Myocyte (in vitro differentiated cells): ENCODE measurements around the gene PRR36. TPM values are rescaled to one million over a fixed set of nuclear protein-coding genes. Genes with fewer than 3 reads are reported as not detected.
"Not testable (repeated sequence)": the region's sequence is repeated elsewhere in the genome, so short reads cannot be mapped to it uniquely, and the experiment has no call there.

ENCODE experiments used
- DNase-seq: peaks from one replicate; pipeline ENCODE4 v3.0.0-alpha.2; 2012; ENCODE audit warnings: low read depth
- polyA plus RNA-seq: library from polyadenylated mRNA; unstranded; fragments of >200 nt; gene quantifications from one replicate; pipeline ENCODE4 v1.2.1, GENCODE V29; 2012; ENCODE audit warnings: missing spikeins
- total RNA-seq: library from RNA; depleted of rRNA; stranded (reverse); fragments of >200 nt; gene quantifications from 2 replicates; pipeline ENCODE4 v1.2.3, GENCODE V29; 2014

The PRR36 gene
- total RNA-seq: not detected in 2 replicates
- 0.05 TPM for polyA plus RNA-seq

- no peak for DNase-seq
Observed at GRCh38 chr19:7874076-7874896, at the start of gene PRR36. Gene PRR36, minus strand, starts transcription at chr19:7874390. Its CDS starts 701 bp downstream, at chr19:7873689.

- no peak for DNase-seq
Observed at GRCh38 chr19:7923295-7924191, 49.4 kb upstream of the PRR36 start.

GRCh38 chr19:7922836-7923195, 48.6 kb upstream of the PRR36 start:
- no peak for DNase-seq

- no peak for DNase-seq
Observed at GRCh38 chr19:7921967-7922835, 48.0 kb upstream of the PRR36 start.

- no peak for DNase-seq
Observed at GRCh38 chr19:7921302-7921966, 47.2 kb upstream of the PRR36 start.

- DNase-seq: peak; percentile 96
Observed at GRCh38 chr19:7920519-7921301, 46.5 kb upstream of the PRR36 start.

- peak; percentile 95 for DNase-seq
Observed at GRCh38 chr19:7919610-7920518, 45.7 kb upstream of the PRR36 start, which contains the start of gene SNAPC2. Gene SNAPC2, plus strand, starts transcription at chr19:7920338. Its CDS starts 29 bp downstream, at chr19:7920367.

- DNase-seq: no peak
Observed at GRCh38 chr19:7918615-7919421, 44.6 kb upstream of the PRR36 start.

- DNase-seq: not testable (repeated sequence)
Observed at GRCh38 chr19:7918062-7918614, 43.9 kb upstream of the PRR36 start.

GRCh38 chr19:7917267-7918061, 43.3 kb upstream of the PRR36 start:
- DNase-seq: peak; percentile 51

GRCh38 chr19:7916955-7917266, 42.7 kb upstream of the PRR36 start:
- DNase-seq: no peak

GRCh38 chr19:7916103-7916954, 42.1 kb upstream of the PRR36 start:
- peak; percentile 11 for DNase-seq

- no peak for DNase-seq
Observed at GRCh38 chr19:7915250-7916102, 41.3 kb upstream of the PRR36 start.

GRCh38 chr19:7914598-7915045, 40.4 kb upstream of the PRR36 start, which contains the start of gene TGFBR3L:
Gene TGFBR3L, plus strand, starts transcription at chr19:7914830.
- DNase-seq: no peak

GRCh38 chr19:7914099-7914498, 39.9 kb upstream of the PRR36 start:
- DNase-seq: no peak
